OCI-LY3 (cell line): ENCODE measurements around the gene RBM19.

ENCODE experiments used
- H2AFZ ChIP-seq: fragments of 200-600, 300-600 bp; shearing (Covaris generic); 2 replicates; pipeline ENCODE4 v1.6.0; 2014; ENCODE audit warnings: antibody characterized with exemption, low read depth, low read length
- H3K27ac ChIP-seq: fragments of 200-600, 300-600 bp; sonication (generic); 2 replicates; pipeline ENCODE4 v1.5.1; 2014; ENCODE audit warnings: mild to moderate bottlenecking, low read length, moderate library complexity, mixed read lengths
- H3K27me3 ChIP-seq: fragments of 200-600, 300-600 bp; sonication (generic); 2 replicates; pipeline ENCODE4 v1.6.1; 2014; ENCODE audit warnings: low read depth, low read length, mixed read lengths
- H3K36me3 ChIP-seq: fragments of 200-600, 300-600 bp; sonication (generic); replicated peaks from 2 replicates; pipeline ENCODE3; 2014; ENCODE audit warnings: low read depth, low read length, mixed read lengths
- H3K4me1 ChIP-seq: fragments of 300-600, 200-600 bp; sonication (generic); 2 replicates; pipeline ENCODE4 v1.6.1; 2014; ENCODE audit warnings: low read length, mixed read lengths
- H3K4me2 ChIP-seq: fragments of 200-600, 300-600 bp; sonication (generic); 2 replicates; pipeline ENCODE4 v1.6.1; 2014; ENCODE audit warnings: low read length, mixed read lengths
- H3K4me3 ChIP-seq: fragments of 300-600, 200-600 bp; sonication (generic); 2 replicates; pipeline ENCODE4 v1.5.1; 2014; ENCODE audit warnings: antibody characterized with exemption, mild to moderate bottlenecking, low read length, moderate library complexity
- H3K79me2 ChIP-seq: fragments of 300-600, 200-600 bp; shearing (Covaris generic); 2 replicates; pipeline ENCODE4 v1.6.1; 2014; ENCODE audit warnings: mild to moderate bottlenecking, low read length, mixed read lengths
- H3K9ac ChIP-seq: fragments of 300-600, 200-600 bp; shearing (Covaris generic); 2 replicates; pipeline ENCODE4 v1.6.0; 2014; ENCODE audit warnings: mild to moderate bottlenecking, low read length, moderate library complexity
- H3K9me3 ChIP-seq: fragments of 200-600, 300-600 bp; shearing (Covaris generic); 2 replicates; pipeline ENCODE4 v1.6.1; 2014; ENCODE audit warnings: low read length, mixed read lengths; ENCODE audit not compliant: insufficient read depth
- H4K20me1 ChIP-seq: fragments of 200-600, 300-600 bp; sonication (generic); 2 replicates; pipeline ENCODE4 v1.6.1; 2016; ENCODE audit warnings: low read length, mixed read lengths; ENCODE audit not compliant: insufficient read depth
- CTCF ChIP-seq: fragments of 200-600, 300-600 bp; sonication (generic); IDR thresholded peaks from 2 replicates; pipeline ENCODE4 v1.5.1; 2014; ENCODE audit warnings: antibody characterized with exemption, low read length, low read depth
- EZH2phosphoT487 ChIP-seq: fragments of 200-600 bp; shearing (Covaris generic); IDR thresholded peaks from 2 replicates; pipeline ENCODE4 v1.6.1; 2018; ENCODE audit warnings: antibody characterized with exemption, mixed run types, low read depth

RBM19 gene

GRCh38 chr12:113866496-113866895 lies 99.6 kb downstream of the RBM19 start:
- no peak for TF ChIP-seq EZH2phosphoT487
- TF ChIP-seq CTCF = no peak
- H2AFZ ChIP-seq = no peak overlapping the region
- no peak overlapping the region for H3K9ac ChIP-seq

GRCh38 chr12:113863455-113863845 lies 102.7 kb downstream of the RBM19 start:
- Histone ChIP-seq H3K4me1 (no peaks in the 10 kb centered on the region), H2AFZ (no peak overlapping the region), H3K27me3 (no peaks in the 10 kb centered on the region), H3K4me2 (no peak overlapping the region), H3K9ac (no peak overlapping the region), H3K4me3 (no peak overlapping the region), H3K36me3 (no peaks in the 10 kb centered on the region), H3K27ac (no peak overlapping the region), H3K79me2 (no peaks in the 10 kb centered on the region), H4K20me1 (no peaks in the 10 kb centered on the region), H3K9me3 (no peaks in the 10 kb centered on the region)
- TF ChIP-seq EZH2phosphoT487 = no peak
- no peak for TF ChIP-seq CTCF

More at GRCh38 chr12:113866496-113866895, 99.6 kb downstream of the RBM19 start:
- no peak overlapping the region for H3K27ac ChIP-seq
- no peaks in the 10 kb centered on the region for H3K9me3 ChIP-seq
- H3K4me1 ChIP-seq = no peaks in the 10 kb centered on the region
- no peak overlapping the region for H3K4me3 ChIP-seq
- H3K4me2 ChIP-seq = no peak overlapping the region
- H4K20me1 ChIP-seq = no peaks in the 10 kb centered on the region
- no peaks in the 10 kb centered on the region for H3K79me2 ChIP-seq
- H3K36me3 ChIP-seq = no peaks in the 10 kb centered on the region
- H3K27me3 ChIP-seq = no peaks in the 10 kb centered on the region

- H3K36me3 ChIP-seq = no peaks in the 10 kb centered on the region
- H3K79me2 ChIP-seq = no peaks in the 10 kb centered on the region
- H4K20me1 ChIP-seq = no peaks in the 10 kb centered on the region
- no peaks in the 10 kb centered on the region for H3K9me3 ChIP-seq
- H3K27me3 ChIP-seq = no peaks in the 10 kb centered on the region
- H3K27ac ChIP-seq = no peak overlapping the region
- no peak overlapping the region for H3K9ac ChIP-seq
- no peaks in the 10 kb centered on the region for H3K4me1 ChIP-seq
- no peak overlapping the region for H2AFZ ChIP-seq
- H3K4me3 ChIP-seq = no peak overlapping the region
- no peak for TF ChIP-seq CTCF
- no peak for TF ChIP-seq EZH2phosphoT487
- no peak overlapping the region for H3K4me2 ChIP-seq
These were observed 103.3 kb downstream of the RBM19 start for GRCh38 chr12:113862590-113863454.

- H2AFZ ChIP-seq = no peak overlapping the region
- H3K9ac ChIP-seq = no peak overlapping the region
- H3K4me2 ChIP-seq = no peak overlapping the region
- H3K4me3 ChIP-seq = no peak overlapping the region
- H3K36me3 ChIP-seq = no peaks in the 10 kb centered on the region
- no peaks in the 10 kb centered on the region for H3K27me3 ChIP-seq
- TF ChIP-seq EZH2phosphoT487 = no peak
- H4K20me1 ChIP-seq = no peaks in the 10 kb centered on the region
- no peaks in the 10 kb centered on the region for H3K9me3 ChIP-seq
- H3K79me2 ChIP-seq = no peaks in the 10 kb centered on the region
- no peak overlapping the region for H3K27ac ChIP-seq
- no peaks in the 10 kb centered on the region for H3K4me1 ChIP-seq
These were observed 104.3 kb downstream of the RBM19 start for GRCh38 chr12:113861708-113862312.
